Skeletal muscle tissue (tissue), 4 donors: ENCODE results near the gene ACTA1. TPM values are rescaled to one million over a fixed set of nuclear protein-coding genes. Genes with fewer than 3 reads are reported as not detected.

ENCODE experiments used
- H3K27ac ChIP-seq: one replicate; pipeline ENCODE4 v1.7.0; 2013; ENCODE audit warnings: mild to moderate bottlenecking, low read depth, low read length, inconsistent platforms
- H3K27me3 ChIP-seq, 3 donors: one replicate each; pipeline ENCODE4 v1.7.0; 2013; ENCODE audit warnings: low read length in 3 of 3; ENCODE audit not compliant: control insufficient read depth in 3 of 3, insufficient read depth in 3 of 3
- H3K36me3 ChIP-seq, 3 donors: one replicate each; pipeline ENCODE4 v1.7.0; 2013; ENCODE audit warnings: low read length in 3 of 3; ENCODE audit not compliant: control insufficient read depth in 3 of 3, insufficient read depth in 3 of 3
- H3K4me1 ChIP-seq, 3 donors: one replicate each; pipeline ENCODE4 v1.7.0; 2013; ENCODE audit warnings: low read length in 3 of 3, mild to moderate bottlenecking in 3 of 3; ENCODE audit not compliant: control insufficient read depth in 3 of 3, insufficient read depth in 3 of 3
- H3K4me3 ChIP-seq, 3 donors: one replicate each; pipeline ENCODE4 v1.7.0; 2013; ENCODE audit warnings: low read length in 3 of 3
- H3K9ac ChIP-seq, 3 donors: one replicate each; pipeline ENCODE4 v1.7.0; 2013; ENCODE audit warnings: low read length in 3 of 3, mild to moderate bottlenecking in 3 of 3, moderate library complexity in 2 of 3, low read depth in 1 of 3
- H3K9me3 ChIP-seq, 3 donors: one replicate each; pipeline ENCODE4 v1.7.0; 2013; ENCODE audit warnings: low read length in 3 of 3; ENCODE audit not compliant: control insufficient read depth in 3 of 3
- total RNA-seq: library from RNA; depleted of rRNA; stranded (reverse); fragments of >200 nt; gene quantifications from one replicate; pipeline ENCODE4 v1.2.3, GENCODE V29; 2014
- donor health status: Osteomylitis.

The ACTA1 gene
- total RNA-seq, 1 donor from 2014 or later: 2,324 TPM

- Histone ChIP-seq H3K4me1 (no peaks in the 10 kb centered on the region), H3K4me3 (no peak overlapping the region), H3K27ac (no peak overlapping the region), H3K27me3 (no peaks in the 10 kb centered on the region), H3K9me3 (no peaks in the 10 kb centered on the region), H3K9ac (no peak overlapping the region), H3K36me3 (peaks cover 39 to 56% (median 49%) of the 10 kb centered on the region in 3 donors)
These were observed 33.0 kb upstream of the ACTA1 start for GRCh38 chr1:229466887-229467286.

GRCh38 chr1:229464672-229465071 lies 30.8 kb upstream of the ACTA1 start:
- H3K27ac ChIP-seq: no peak overlapping the region
- no peaks in the 10 kb centered on the region for H3K27me3 ChIP-seq
- peaks cover 33 to 54% (median 54%) of the 10 kb centered on the region in 3 donors for H3K36me3 ChIP-seq
- H3K9ac ChIP-seq: no peak overlapping the region
- H3K4me3 ChIP-seq: no peak overlapping the region
- no peaks in the 10 kb centered on the region for H3K9me3 ChIP-seq
- H3K4me1 ChIP-seq: peaks cover 0 to 6% (median 0%) of the 10 kb centered on the region in 3 donors

- no peaks in the 10 kb centered on the region for H3K27me3 ChIP-seq
- H3K9ac ChIP-seq: peak overlapping the region in 1 of 3 donors; percentile 58
- no peaks in the 10 kb centered on the region for H3K9me3 ChIP-seq
- H3K4me3 ChIP-seq: no peak overlapping the region
- peak overlapping the region; percentile 59 for H3K27ac ChIP-seq
- H3K36me3 ChIP-seq: peaks cover 26 to 55% (median 53%) of the 10 kb centered on the region in 3 donors
- H3K4me1 ChIP-seq: peaks cover 0 to 6% (median 0%) of the 10 kb centered on the region in 3 donors
These were observed 27.3 kb upstream of the ACTA1 start for GRCh38 chr1:229461032-229461668.

- Histone ChIP-seq H3K36me3 (peaks cover 26 to 53% (median 52%) of the 10 kb centered on the region in 3 donors), H3K9me3 (no peaks in the 10 kb centered on the region), H3K4me3 (no peak overlapping the region), H3K27ac (no peak overlapping the region), H3K4me1 (peaks cover 0 to 6% (median 0%) of the 10 kb centered on the region in 3 donors), H3K27me3 (no peaks in the 10 kb centered on the region), H3K9ac (no peak overlapping the region)
These were observed 25.9 kb upstream of the ACTA1 start for GRCh38 chr1:229459815-229460214.

DNA sequence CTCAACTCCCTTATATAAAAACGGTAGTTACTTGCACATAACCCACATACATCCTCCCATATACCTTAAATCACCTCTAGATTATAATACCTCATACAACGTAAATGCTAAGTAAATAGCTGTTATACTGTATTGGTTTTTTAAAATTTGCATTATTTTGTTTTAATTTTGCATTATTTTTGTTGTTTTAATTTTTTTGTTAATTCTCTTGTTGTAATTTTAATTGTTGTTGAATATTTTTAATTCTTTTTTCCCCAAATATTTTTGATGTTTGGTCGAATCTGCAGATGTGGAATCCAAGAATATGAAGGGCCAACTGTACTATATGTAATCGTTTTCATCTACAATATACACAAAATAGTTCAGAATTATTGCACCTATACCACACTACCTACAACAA lies 23.5 kb upstream of the ACTA1 start:
- H3K9ac ChIP-seq: no peak overlapping the region
- H3K4me3 ChIP-seq: no peak overlapping the region
- no peaks in the 10 kb centered on the region for H3K27me3 ChIP-seq
- H3K27ac ChIP-seq: no peak overlapping the region
- H3K36me3 ChIP-seq: peaks cover 8 to 34% (median 30%) of the 10 kb centered on the region in 3 donors
- H3K4me1 ChIP-seq: peaks cover 0 to 6% (median 0%) of the 10 kb centered on the region in 3 donors
- H3K9me3 ChIP-seq: no peaks in the 10 kb centered on the region

- no peak overlapping the region for H3K4me3 ChIP-seq
- no peak overlapping the region for H3K27ac ChIP-seq
- no peaks in the 10 kb centered on the region for H3K9me3 ChIP-seq
- H3K27me3 ChIP-seq: no peaks in the 10 kb centered on the region
- H3K4me1 ChIP-seq: peaks cover 0 to 3% (median 0%) of the 10 kb centered on the region in 3 donors
- peaks cover 16 to 40% (median 26%) of the 10 kb centered on the region in 3 donors for H3K36me3 ChIP-seq
- no peak overlapping the region for H3K9ac ChIP-seq
These were observed 22.1 kb upstream of the ACTA1 start for GRCh38 chr1:229456016-229456415.

DNA sequence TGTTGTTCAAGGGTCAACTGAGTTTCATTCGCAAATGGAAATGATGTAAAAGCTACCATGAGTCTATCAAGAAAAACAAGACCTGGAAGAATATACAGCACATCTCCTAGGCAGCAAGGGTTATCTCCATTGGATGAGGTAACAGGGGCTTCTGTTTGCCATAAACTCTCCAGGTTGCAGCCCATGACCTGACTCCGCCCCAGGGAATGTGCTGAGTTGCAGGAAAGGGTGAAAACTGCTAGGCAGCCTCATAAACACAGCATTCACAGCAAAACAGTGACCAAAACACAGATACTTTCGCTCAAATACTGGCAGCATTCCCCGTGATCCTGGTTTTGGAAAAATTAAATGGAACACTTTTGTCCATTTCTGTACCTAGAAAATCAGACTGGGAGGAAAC lies 20.2 kb upstream of the ACTA1 start:
- Histone ChIP-seq H3K4me3 (no peak overlapping the region), H3K27ac (no peak overlapping the region), H3K9ac (no peak overlapping the region), H3K4me1 (no peaks in the 10 kb centered on the region), H3K27me3 (no peaks in the 10 kb centered on the region), H3K9me3 (no peaks in the 10 kb centered on the region), H3K36me3 (peaks cover 15 to 30% (median 16%) of the 10 kb centered on the region in 3 donors)

GRCh38 chr1:229452956-229453801 lies 19.3 kb upstream of the ACTA1 start:
- Histone ChIP-seq H3K27ac (no peak overlapping the region), H3K9ac (no peak overlapping the region), H3K9me3 (no peaks in the 10 kb centered on the region), H3K27me3 (no peaks in the 10 kb centered on the region), H3K36me3 (peaks cover 19 to 34% (median 20%) of the 10 kb centered on the region in 3 donors), H3K4me3 (no peak overlapping the region), H3K4me1 (no peaks in the 10 kb centered on the region)

- H3K27ac ChIP-seq: no peak overlapping the region
- H3K4me3 ChIP-seq: no peak overlapping the region
- no peaks in the 10 kb centered on the region for H3K27me3 ChIP-seq
- H3K4me1 ChIP-seq: no peaks in the 10 kb centered on the region
- no peaks in the 10 kb centered on the region for H3K9me3 ChIP-seq
- H3K9ac ChIP-seq: no peak overlapping the region
- peaks cover 21 to 37% (median 26%) of the 10 kb centered on the region in 3 donors for H3K36me3 ChIP-seq
These were observed 15.0 kb upstream of the ACTA1 start for GRCh38 chr1:229448845-229449244.

DNA sequence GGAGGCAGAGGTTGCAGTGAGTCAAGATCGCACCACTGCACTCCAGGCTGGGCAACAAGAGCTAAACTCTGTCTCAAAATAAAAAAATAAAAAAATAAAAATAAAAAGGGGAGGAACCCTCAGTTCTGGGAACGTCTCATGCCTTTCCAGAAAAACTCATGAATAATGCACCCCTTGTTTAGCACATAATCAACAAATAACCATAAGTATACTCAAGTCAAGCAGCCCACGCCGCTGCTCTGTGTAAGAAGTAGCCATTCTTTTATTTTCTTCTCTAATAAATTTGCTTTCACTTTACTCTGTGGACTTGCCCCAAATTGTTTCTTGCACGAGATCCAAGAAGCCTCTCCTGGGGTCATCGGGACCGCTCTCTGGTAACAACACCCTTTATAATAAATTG lies 14.5 kb upstream of the ACTA1 start:
- H3K27me3 ChIP-seq: no peaks in the 10 kb centered on the region
- H3K36me3 ChIP-seq: peaks cover 21 to 37% (median 26%) of the 10 kb centered on the region in 3 donors
- no peak overlapping the region for H3K27ac ChIP-seq
- no peaks in the 10 kb centered on the region for H3K9me3 ChIP-seq
- no peaks in the 10 kb centered on the region for H3K4me1 ChIP-seq
- H3K9ac ChIP-seq: no peak overlapping the region
- no peak overlapping the region for H3K4me3 ChIP-seq
